Right cardiac atrium (tissue), 5 donors: ENCODE results near the gene MIS18BP1. TPM values are rescaled to one million over a fixed set of nuclear protein-coding genes. Genes with fewer than 3 reads are reported as not detected.
A peak's percentile ranks its signal among the peaks of the same experiment; 100 is the strongest.

ENCODE experiments used
- ATAC-seq, 2 donors: fragments of 200-7000 bp; cut with Tn5 transposase; one replicate each; pipeline versions ENCODE4 v1.8.0 to v1.9.1; 2020; ENCODE audit warnings: moderate library complexity in 2 of 2, mild to moderate bottlenecking in 1 of 2
- DNase-seq, 3 donors: peaks; one replicate each; pipeline ENCODE4 v3.0.0-alpha.2; 2020
- H3K27ac ChIP-seq: one replicate; pipeline ENCODE4 v1.5.1; 2013; ENCODE audit warnings: mild to moderate bottlenecking, low read length, control low read depth, moderate library complexity
- H3K27me3 ChIP-seq: one replicate; pipeline ENCODE4 v1.6.1; 2013; ENCODE audit not compliant: control insufficient read depth, insufficient read depth
- H3K4me1 ChIP-seq: one replicate; pipeline ENCODE4 v1.6.1; 2013; ENCODE audit warnings: low read length; ENCODE audit not compliant: control insufficient read depth, insufficient read depth
- H3K4me3 ChIP-seq: one replicate; pipeline ENCODE4 v1.5.1; 2013; ENCODE audit warnings: low read length, control low read depth
- H3K9me3 ChIP-seq: one replicate; pipeline ENCODE4 v1.6.1; 2013; ENCODE audit warnings: low read length; ENCODE audit not compliant: control insufficient read depth
- WGBS: extraction: QIAGEN DNeasy Blood & Tissue Kit; methylation state at CpG from one replicate; pipeline ENCODE4 v1.1.7; 2013; 5-methylcytosine and 5-hydroxymethylcytosine counted together
- intact Hi-C, 4 donors: fragments of 100-400 bp; cut with DNase I; formaldehyde crosslinking; loops; one replicate each; pipeline versions ENCODE4 v1.11.0 to v1.14.0; 2022 to 2023
- polyA plus RNA-seq: library from polyadenylated mRNA; stranded (reverse); fragments of 200-250 nt; gene quantifications from one replicate; pipeline ENCODE4 v1.2.3, GENCODE V29; 2013
- total RNA-seq, 4 donors: library from RNA; stranded (reverse); fragmentation: NEBNext Ultra II Directional; extraction: Animal tissue kit (Norgen Biotek cat#: 25700); gene quantifications; one replicate each; pipeline ENCODE4 v1.2.1, GENCODE V29; 2021
- donor health status: healthy with polysubstance abuse.
- donor health status: DM: no; HTN: yes; CAD: no.
- donor health status: DM: no; HTN: no; CAD: no.
- donor health status: DM: no; HTN: yes; CAD: no; lungs with severe emphysema.
- donor health status: DM: yes; HTN: yes; CAD: no.

Gene MIS18BP1
- total and polyA plus RNA-seq, 5 donors = 3.5 to 9.3 (median 7.8) TPM

DNA sequence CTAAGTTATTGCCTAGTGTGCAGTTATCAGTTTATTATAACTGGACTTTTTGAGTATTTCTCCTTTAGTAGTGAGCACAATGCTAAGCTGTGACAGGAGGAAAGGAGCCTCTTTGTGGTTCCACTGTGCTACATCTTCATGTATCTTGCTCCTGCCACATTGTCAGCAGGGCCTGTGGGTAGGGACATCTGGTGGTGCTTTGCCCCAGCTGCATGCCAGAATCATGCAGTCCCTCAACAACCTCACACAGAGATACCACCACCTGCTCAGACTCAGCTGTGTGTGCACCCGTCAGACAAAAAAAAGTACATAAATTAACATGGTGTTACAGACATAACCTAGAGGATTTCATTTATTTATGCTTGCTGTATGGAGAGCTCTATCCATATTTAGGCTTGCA is 51.1 kb downstream of the MIS18BP1 start:
- ATAC-seq (peak in 1 of 2 donors; percentile 50), DNase-seq (no peak)
- Histone ChIP-seq H3K27me3 (no peaks in the 10 kb centered on the region), H3K9me3 (no peaks in the 10 kb centered on the region), H3K4me1 (no peaks in the 10 kb centered on the region), H3K27ac (no peak overlapping the region), H3K4me3 (no peak overlapping the region)
- 69% methylated on average over 1 of the region's 1 CpG for WGBS
- intact Hi-C loops = no loop called here

DNA sequence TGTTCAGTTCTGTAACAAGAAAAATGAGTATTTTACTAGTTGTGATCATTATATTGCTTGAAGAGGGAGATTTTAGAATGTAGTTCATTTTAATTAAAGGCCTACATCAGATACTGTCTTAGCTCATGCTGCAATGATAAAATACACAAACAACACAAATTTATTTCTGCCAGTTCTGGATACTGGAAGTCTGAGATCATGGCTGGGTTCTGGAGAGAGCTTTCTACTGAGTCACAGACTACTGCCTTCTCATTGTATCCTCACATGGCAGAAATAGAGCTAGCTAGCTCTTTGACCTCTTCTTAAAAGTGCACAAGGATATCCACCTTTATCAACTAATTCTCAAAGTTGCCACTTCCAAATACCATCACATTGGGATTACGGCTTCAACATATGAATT is 53.8 kb downstream of the MIS18BP1 start:
- Histone ChIP-seq H3K9me3 (no peaks in the 10 kb centered on the region), H3K4me1 (no peaks in the 10 kb centered on the region), H3K27ac (no peak overlapping the region), H3K4me3 (no peak overlapping the region), H3K27me3 (no peaks in the 10 kb centered on the region)
- WGBS = 97% methylated on average over 1 of the region's 1 CpG
- DNase-seq (no peak), ATAC-seq (no peak)
- intact Hi-C loops = no loop called here

DNA sequence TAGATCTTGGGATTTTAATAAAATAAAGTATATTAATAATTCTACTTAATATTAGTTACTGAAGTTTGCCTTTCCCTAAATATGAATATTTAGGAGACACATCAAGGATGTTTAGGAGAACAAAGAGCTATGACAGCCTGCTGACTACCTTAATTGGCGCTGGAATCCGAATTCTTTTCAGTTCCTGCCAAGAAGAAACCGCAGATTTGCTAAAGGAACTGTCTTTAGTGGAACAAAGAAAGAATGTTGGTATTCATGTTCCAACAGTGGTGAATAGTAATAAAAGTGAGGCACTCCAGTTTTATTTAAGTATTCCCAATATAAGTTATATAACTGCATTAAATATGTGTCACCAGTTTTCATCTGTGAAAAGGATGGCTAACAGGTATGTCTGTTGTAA is 54.5 kb downstream of the MIS18BP1 start:
- no peaks in the 10 kb centered on the region for H3K4me1 ChIP-seq
- no peaks in the 10 kb centered on the region for H3K27me3 ChIP-seq
- no peak overlapping the region for H3K4me3 ChIP-seq
- DNase-seq (no peak), ATAC-seq (no peak)
- no peak overlapping the region for H3K27ac ChIP-seq
- intact Hi-C loops = no loop called here
- WGBS = 79% methylated on average over 3 of the region's 3 CpGs
- no peaks in the 10 kb centered on the region for H3K9me3 ChIP-seq

DNA sequence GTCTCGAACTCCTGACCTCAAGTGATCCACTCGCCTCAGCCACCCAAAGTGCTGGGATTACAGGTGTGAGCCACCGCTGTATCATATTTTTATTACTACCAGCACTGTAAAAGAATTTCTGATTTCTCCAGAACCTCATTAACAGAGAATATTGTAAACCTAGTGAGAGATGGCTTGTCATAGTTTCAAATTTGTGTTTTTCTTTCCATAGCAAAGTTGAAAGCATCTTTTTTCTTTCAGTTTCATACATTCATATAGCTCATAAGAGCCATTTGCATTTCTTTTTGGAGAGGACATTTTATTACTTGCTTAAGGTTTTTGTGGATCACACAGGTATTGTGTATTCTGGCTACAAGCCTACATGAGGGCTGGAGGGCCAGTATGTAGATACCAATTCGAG is 58.0 kb downstream of the MIS18BP1 start:
- Histone ChIP-seq H3K27ac (no peak overlapping the region), H3K4me3 (no peak overlapping the region), H3K9me3 (no peaks in the 10 kb centered on the region), H3K27me3 (no peaks in the 10 kb centered on the region), H3K4me1 (no peaks in the 10 kb centered on the region)
- intact Hi-C loops = no loop called here
- ATAC-seq = no peak
- no peak for DNase-seq
- 85% methylated on average over 4 of the region's 4 CpGs for WGBS

- no peak overlapping the region for H3K4me3 ChIP-seq
- intact Hi-C loops = no loop called here
- no peaks in the 10 kb centered on the region for H3K4me1 ChIP-seq
- no peak for DNase-seq
- no peak overlapping the region for H3K27ac ChIP-seq
- ATAC-seq = no peak
- no peaks in the 10 kb centered on the region for H3K9me3 ChIP-seq
- WGBS = 97% methylated on average over 2 of the region's 2 CpGs
- no peaks in the 10 kb centered on the region for H3K27me3 ChIP-seq
These were observed 67.7 kb downstream of the MIS18BP1 start for GRCh38 chr14:45185100-45185814.

DNA sequence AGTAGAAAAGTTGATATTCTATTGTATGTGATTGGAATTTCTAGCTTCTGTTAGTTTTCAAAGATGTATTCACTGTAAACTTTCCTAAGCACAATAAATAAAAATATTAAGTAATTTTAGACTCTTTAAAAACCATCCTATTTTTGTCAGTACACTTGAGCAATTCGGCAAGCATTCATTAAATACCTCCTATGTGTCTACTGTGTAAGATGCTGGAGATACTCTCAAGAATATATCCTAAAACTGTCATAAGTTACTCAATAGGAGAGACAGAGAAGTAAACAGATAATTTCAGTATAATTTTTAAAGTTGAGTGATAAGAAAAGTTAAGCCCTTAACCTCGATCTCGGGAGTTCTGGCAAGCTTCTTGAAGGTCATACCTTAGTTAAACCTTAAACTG is 71.2 kb downstream of the MIS18BP1 start:
- DNase-seq = no peak
- no peak for ATAC-seq
- Histone ChIP-seq H3K4me3 (no peak overlapping the region), H3K4me1 (no peaks in the 10 kb centered on the region), H3K27ac (no peak overlapping the region), H3K9me3 (no peaks in the 10 kb centered on the region), H3K27me3 (no peaks in the 10 kb centered on the region)
- 88% methylated on average over 3 of the region's 3 CpGs for WGBS
- intact Hi-C loops = no loop called here

DNA sequence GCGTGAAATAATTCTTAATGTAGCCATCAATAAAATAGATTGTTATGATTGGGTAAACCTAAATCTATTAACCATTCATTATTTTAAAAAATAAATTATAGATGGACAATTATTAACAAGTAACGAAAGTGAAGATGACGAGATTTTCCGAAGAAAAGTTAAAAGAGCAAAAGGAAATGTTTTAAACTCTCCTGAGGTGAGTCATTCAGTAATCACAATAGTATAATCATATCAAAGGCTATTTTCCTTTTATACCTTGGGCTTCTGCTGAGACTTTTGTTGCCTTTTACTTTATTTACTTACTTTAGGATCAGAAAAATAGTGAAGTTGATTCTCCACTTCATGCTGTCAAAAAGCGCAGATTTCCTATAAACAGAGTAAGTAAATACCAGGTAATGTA is 71.7 kb downstream of the MIS18BP1 start:
- no peak overlapping the region for H3K4me3 ChIP-seq
- 95% methylated on average over 5 of the region's 5 CpGs for WGBS
- intact Hi-C loops = no loop called here
- no peak for DNase-seq
- no peak overlapping the region for H3K27ac ChIP-seq
- no peak for ATAC-seq
- H3K4me1 ChIP-seq = no peaks in the 10 kb centered on the region
- no peaks in the 10 kb centered on the region for H3K27me3 ChIP-seq
- H3K9me3 ChIP-seq = no peaks in the 10 kb centered on the region

- intact Hi-C loops = no loop called here
- 82% methylated on average over 5 of the region's 5 CpGs for WGBS
These were observed 75.9 kb downstream of the MIS18BP1 start for GRCh38 chr14:45177076-45177475.

GRCh38 chr14:45169906-45170305 is 83.1 kb downstream of the MIS18BP1 start:
- H3K27me3 ChIP-seq = no peaks in the 10 kb centered on the region
- no peaks in the 10 kb centered on the region for H3K9me3 ChIP-seq
- DNase-seq (no peak), ATAC-seq (no peak)
- intact Hi-C loops = no loop called here
- no peaks in the 10 kb centered on the region for H3K4me1 ChIP-seq
- H3K4me3 ChIP-seq = no peak overlapping the region
- no peak overlapping the region for H3K27ac ChIP-seq

More at GRCh38 chr14:45177076-45177475, 75.9 kb downstream of the MIS18BP1 start:
- Histone ChIP-seq H3K4me1 (no peaks in the 10 kb centered on the region), H3K27me3 (no peaks in the 10 kb centered on the region), H3K27ac (no peak overlapping the region), H3K9me3 (no peaks in the 10 kb centered on the region), H3K4me3 (no peak overlapping the region)
- ATAC-seq (no peak), DNase-seq (no peak)

- Histone ChIP-seq H3K4me3 (no peak overlapping the region), H3K27me3 (no peaks in the 10 kb centered on the region), H3K4me1 (no peaks in the 10 kb centered on the region), H3K9me3 (no peaks in the 10 kb centered on the region), H3K27ac (no peak overlapping the region)
- ATAC-seq (no peak), DNase-seq (no peak)
- intact Hi-C loops = no loop called here
These were observed 96.9 kb downstream of the MIS18BP1 start for GRCh38 chr14:45156067-45156466.
